GM23338 (cell line): Measurements from ENCODE around the gene LGALS13. TPM values are rescaled to one million over a fixed set of nuclear protein-coding genes. Genes with fewer than 3 reads are reported as not detected.

Experiments used
- ATAC-seq: fragments of 200-7000 bp; cut with Tn5 transposase; 3 replicates; pipeline ENCODE4 v1.9.1; 2020
- DNase-seq: peaks from one replicate; pipeline ENCODE4 v3.0.0-alpha.2; 2015; ENCODE audit warnings: low spot score
- H2AFZ ChIP-seq: fragments of 200-600 bp; sonication (generic); 2 replicates; pipeline ENCODE4 v1.8.0; 2016; ENCODE audit warnings: antibody characterized with exemption, mild to moderate bottlenecking, moderate library complexity
- H3F3A ChIP-seq: fragments of 200-600 bp; sonication (generic); replicated peaks from 2 replicates; pipeline ENCODE4 v1.8.0; 2017; ENCODE audit warnings: antibody characterized with exemption, mixed run types, low read depth
- H3K27ac ChIP-seq: fragments of 200-600 bp; sonication (generic); 2 replicates; pipeline ENCODE4 v1.6.1; 2016; ENCODE audit warnings: low read depth
- H3K27me3 ChIP-seq: fragments of 200-600 bp; sonication (generic); 2 replicates; pipeline ENCODE4 v1.8.0; 2016; ENCODE audit warnings: mild to moderate bottlenecking, mixed run types, moderate library complexity; ENCODE audit not compliant: insufficient read depth
- H3K36me3 ChIP-seq: fragments of 200-600 bp; sonication (generic); 2 replicates; pipeline ENCODE4 v1.8.0; 2016; ENCODE audit warnings: mild to moderate bottlenecking; ENCODE audit not compliant: insufficient read depth
- H3K4me1 ChIP-seq: fragments of 200-600 bp; sonication (generic); 2 replicates; pipeline ENCODE4 v1.8.0; 2016; ENCODE audit warnings: mild to moderate bottlenecking, moderate library complexity; ENCODE audit not compliant: insufficient read depth
- H3K4me2 ChIP-seq: fragments of 200-600 bp; sonication (generic); 2 replicates; pipeline ENCODE4 v1.7.1; 2017; ENCODE audit warnings: mixed run types
- H3K4me3 ChIP-seq: fragments of 200-600 bp; sonication (generic); 2 replicates; pipeline ENCODE4 v1.6.1; 2016; ENCODE audit warnings: mixed run types
- H3K79me2 ChIP-seq: fragments of 200-600 bp; sonication (generic); replicated peaks from 2 replicates; pipeline ENCODE4 v1.8.0; 2017; ENCODE audit warnings: mild to moderate bottlenecking; ENCODE audit not compliant: insufficient read depth
- H3K9me2 ChIP-seq: fragments of 200-600 bp; sonication (generic); 2 replicates; pipeline ENCODE4 v1.8.0; 2017; ENCODE audit not compliant: insufficient read depth
- H4K20me1 ChIP-seq: fragments of 200-600 bp; sonication (generic); replicated peaks from 2 replicates; pipeline ENCODE4 v1.8.0; 2017; ENCODE audit warnings: mild to moderate bottlenecking; ENCODE audit not compliant: insufficient read depth
- H3K27ac Mint-ChIP-seq: 2 replicates; pipeline ENCODE4 v1.8.0; 2020; ENCODE audit warnings: inconsistent platforms, mild to moderate bottlenecking, moderate library complexity, mixed read lengths
- H3K27me3 Mint-ChIP-seq: 3 replicates; pipeline ENCODE4 v1.8.0; 2022; ENCODE audit warnings: low read depth, mild to moderate bottlenecking, moderate library complexity, mixed read lengths, inconsistent platforms; ENCODE audit not compliant: insufficient read depth, poor library complexity
- H3K36me3 Mint-ChIP-seq: 3 replicates; pipeline ENCODE4 v1.8.0; 2021; ENCODE audit warnings: low read depth, mild to moderate bottlenecking, inconsistent platforms, moderate library complexity, mixed read lengths
- H3K4me1 Mint-ChIP-seq: 3 replicates; pipeline ENCODE4 v1.8.0; 2020; ENCODE audit warnings: mild to moderate bottlenecking, inconsistent platforms, mixed read lengths
- H3K4me3 Mint-ChIP-seq: 3 replicates; pipeline ENCODE4 v1.8.0; 2021; ENCODE audit warnings: moderate library complexity, mild to moderate bottlenecking, inconsistent platforms, mixed read lengths
- H3K9me3 Mint-ChIP-seq: 3 replicates; pipeline ENCODE4 v1.8.0; 2020; ENCODE audit warnings: moderate library complexity, mild to moderate bottlenecking, inconsistent platforms, mixed read lengths
- CREB1 ChIP-seq: fragments of 250-450 bp; sonication (Bioruptor Pico); IDR thresholded peaks from 2 replicates; pipeline ENCODE4 v1.5.0; 2020; ENCODE audit warnings: low read depth, mild to moderate bottlenecking, moderate library complexity
- EZH2 ChIP-seq: fragments of 200-600 bp; sonication (generic); IDR thresholded peaks from one replicate; pipeline ENCODE4 v1.8.0; 2017; ENCODE audit warnings: antibody characterized with exemption, mild to moderate bottlenecking, low read depth; ENCODE audit not compliant: unreplicated experiment
- EZH2phosphoT487 ChIP-seq: fragments of 200-600 bp; sonication (generic); IDR thresholded peaks from one replicate; pipeline ENCODE4 v1.8.1; 2018; ENCODE audit warnings: antibody characterized with exemption; ENCODE audit not compliant: unreplicated experiment
- JUNB ChIP-seq: IDR thresholded peaks from one replicate; pipeline ENCODE4 v1.6.1; 2016; ENCODE audit warnings: antibody characterized with exemption; ENCODE audit not compliant: unreplicated experiment
- NANOG ChIP-seq: IDR thresholded peaks from 2 replicates; pipeline ENCODE4 v1.6.1; 2016; ENCODE audit warnings: antibody characterized with exemption, borderline replicate concordance
- POLR2AphosphoS5 ChIP-seq: IDR thresholded peaks from 2 replicates; pipeline ENCODE4 v1.6.1; 2016; ENCODE audit warnings: antibody characterized with exemption, low read depth
- STAT1 ChIP-seq: IDR thresholded peaks from one replicate; pipeline ENCODE4 v1.6.1; 2016; ENCODE audit warnings: antibody characterized with exemption; ENCODE audit not compliant: unreplicated experiment
- ZNF114 ChIP-seq: fragments of 250-450 bp; sonication (Bioruptor Pico); IDR thresholded peaks from 2 replicates; pipeline ENCODE4 v1.5.0; 2020; ENCODE audit warnings: mild to moderate bottlenecking, moderate library complexity
- ZNF331 ChIP-seq: fragments of 250-450 bp; sonication (Bioruptor Pico); IDR thresholded peaks from 2 replicates; pipeline ENCODE4 v1.5.0; 2020; ENCODE audit warnings: low read depth, mild to moderate bottlenecking, moderate library complexity
- polyA plus RNA-seq: library from polyadenylated mRNA; unstranded; fragments of >200 nt; fragmentation: Nextera tagmentation; extraction: Ambion mirVana; gene quantifications from 2 replicates; pipeline ENCODE4 v1.2.1, GENCODE V29; 2016
- total RNA-seq: library from RNA; depleted of rRNA; stranded (reverse); fragments of >200 nt; shearing (Covaris generic); gene quantifications from 2 replicates; pipeline ENCODE4 v1.2.3, GENCODE V29; 2014
- TF ChIP-seq, protein P1 (sequence below): IDR thresholded peaks from one replicate; pipeline ENCODE4 v1.6.1; 2018; ENCODE audit warnings: antibody characterized with exemption; ENCODE audit not compliant: unreplicated experiment
- TF ChIP-seq, protein P2 (sequence below): fragments of 250-450 bp; sonication (Bioruptor Pico); IDR thresholded peaks from 2 replicates; pipeline ENCODE4 v1.5.0; 2020; ENCODE audit warnings: mild to moderate bottlenecking, moderate library complexity

Gene LGALS13
- total and polyA plus RNA-seq, 2 experiments from 2014 or later, result not detected

DNA sequence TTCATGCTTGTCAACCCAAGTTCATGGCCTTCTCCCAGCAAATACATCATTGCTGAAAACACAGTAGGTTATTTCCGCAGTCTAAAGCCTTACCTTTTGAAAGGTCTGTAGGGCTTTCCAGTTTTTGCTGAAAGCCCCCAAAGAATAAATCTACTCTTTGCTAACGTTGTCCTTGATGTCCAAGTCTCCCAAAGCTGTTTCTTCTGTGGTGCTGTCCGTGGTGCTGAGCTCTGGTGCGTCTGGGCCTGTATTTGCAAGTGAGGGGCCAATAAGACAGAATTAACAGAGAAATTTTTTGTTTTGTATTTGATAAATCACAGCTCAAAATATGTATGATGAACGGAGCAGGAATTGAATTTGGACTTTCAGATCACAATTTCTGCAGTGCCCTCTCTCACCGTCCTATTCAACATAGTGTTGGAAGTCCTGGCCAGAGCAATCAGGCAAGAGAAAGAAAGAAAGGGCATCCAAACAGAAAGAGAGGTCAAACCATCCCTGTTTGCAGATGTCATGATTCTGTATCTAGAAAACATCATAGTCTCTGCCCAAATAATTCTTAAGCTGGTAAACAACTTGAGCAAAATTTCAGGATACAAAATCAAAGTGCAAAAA lies 43.6 kb downstream of the LGALS13 start:
- Mint-ChIP-seq H3K27me3 (peaks cover 13% of the 10 kb centered on the region), H3K4me3 (no peak overlapping the region), H3K36me3 (no peaks in the 10 kb centered on the region), H3K27ac (no peak overlapping the region), H3K9me3 (no peaks in the 10 kb centered on the region), H3K4me1 (no peaks in the 10 kb centered on the region)
- ATAC-seq, result no peak
- Histone ChIP-seq H3K9me2 (peaks cover 2% of the 10 kb centered on the region; the same call in 1 of the 2 replicates), H3K27me3 (no peaks in the 10 kb centered on the region), H3K27ac (no peak overlapping the region), H3K36me3 (no peaks in the 10 kb centered on the region), H3K79me2 (no peaks in the 10 kb centered on the region), H3K4me2 (no peak overlapping the region), H4K20me1 (no peaks in the 10 kb centered on the region; the same call in 1 of the 2 replicates), H3F3A (no peaks in the 10 kb centered on the region), H3K4me3 (no peak overlapping the region), H3K4me1 (no peaks in the 10 kb centered on the region), H2AFZ (no peak overlapping the region)
- peak; percentile 61 for DNase-seq
- TF ChIP-seq, protein P1, sequence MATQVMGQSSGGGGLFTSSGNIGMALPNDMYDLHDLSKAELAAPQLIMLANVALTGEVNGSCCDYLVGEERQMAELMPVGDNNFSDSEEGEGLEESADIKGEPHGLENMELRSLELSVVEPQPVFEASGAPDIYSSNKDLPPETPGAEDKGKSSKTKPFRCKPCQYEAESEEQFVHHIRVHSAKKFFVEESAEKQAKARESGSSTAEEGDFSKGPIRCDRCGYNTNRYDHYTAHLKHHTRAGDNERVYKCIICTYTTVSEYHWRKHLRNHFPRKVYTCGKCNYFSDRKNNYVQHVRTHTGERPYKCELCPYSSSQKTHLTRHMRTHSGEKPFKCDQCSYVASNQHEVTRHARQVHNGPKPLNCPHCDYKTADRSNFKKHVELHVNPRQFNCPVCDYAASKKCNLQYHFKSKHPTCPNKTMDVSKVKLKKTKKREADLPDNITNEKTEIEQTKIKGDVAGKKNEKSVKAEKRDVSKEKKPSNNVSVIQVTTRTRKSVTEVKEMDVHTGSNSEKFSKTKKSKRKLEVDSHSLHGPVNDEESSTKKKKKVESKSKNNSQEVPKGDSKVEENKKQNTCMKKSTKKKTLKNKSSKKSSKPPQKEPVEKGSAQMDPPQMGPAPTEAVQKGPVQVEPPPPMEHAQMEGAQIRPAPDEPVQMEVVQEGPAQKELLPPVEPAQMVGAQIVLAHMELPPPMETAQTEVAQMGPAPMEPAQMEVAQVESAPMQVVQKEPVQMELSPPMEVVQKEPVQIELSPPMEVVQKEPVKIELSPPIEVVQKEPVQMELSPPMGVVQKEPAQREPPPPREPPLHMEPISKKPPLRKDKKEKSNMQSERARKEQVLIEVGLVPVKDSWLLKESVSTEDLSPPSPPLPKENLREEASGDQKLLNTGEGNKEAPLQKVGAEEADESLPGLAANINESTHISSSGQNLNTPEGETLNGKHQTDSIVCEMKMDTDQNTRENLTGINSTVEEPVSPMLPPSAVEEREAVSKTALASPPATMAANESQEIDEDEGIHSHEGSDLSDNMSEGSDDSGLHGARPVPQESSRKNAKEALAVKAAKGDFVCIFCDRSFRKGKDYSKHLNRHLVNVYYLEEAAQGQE, result peak; percentile 78
- no peak for TF ChIP-seq CREB1 (CRISPR knock-in tag)

DNA sequence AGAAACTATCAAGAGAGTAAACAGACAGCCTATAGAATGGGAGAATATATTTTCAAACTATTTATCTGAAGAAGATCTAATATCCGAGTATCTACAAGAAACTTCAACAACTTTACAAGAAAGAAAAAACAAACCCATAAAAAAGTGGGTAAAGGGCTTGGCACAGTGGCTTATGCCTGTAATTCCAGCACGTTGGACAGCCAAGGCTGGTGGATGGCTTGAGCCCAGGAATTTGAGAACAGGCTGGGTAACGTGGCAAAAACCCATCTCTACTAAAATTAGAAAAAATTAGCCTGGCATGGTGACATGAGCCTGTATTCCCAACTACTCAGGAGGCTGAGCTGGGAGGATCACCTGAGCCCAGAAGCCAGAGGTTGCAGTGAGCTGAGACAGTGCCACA lies 45.6 kb downstream of the LGALS13 start:
- ATAC-seq (no peak), DNase-seq (no peak)
- no peaks in the 10 kb centered on the region for H3K36me3 Mint-ChIP-seq
- Histone ChIP-seq H3K79me2 (no peaks in the 10 kb centered on the region), H3K27ac (no peak overlapping the region), H3K4me2 (no peak overlapping the region), H3K4me3 (no peak overlapping the region), H2AFZ (no peak overlapping the region), H3F3A (no peaks in the 10 kb centered on the region), H4K20me1 (no peaks in the 10 kb centered on the region; the same call in 1 of the 2 replicates), H3K9me2 (peaks cover 2% of the 10 kb centered on the region; the same call in 1 of the 2 replicates), H3K27me3 (no peaks in the 10 kb centered on the region; the same call in 1 of the 2 replicates), H3K36me3 (no peaks in the 10 kb centered on the region), H3K4me1 (no peaks in the 10 kb centered on the region)
- no peaks in the 10 kb centered on the region for H3K9me3 Mint-ChIP-seq
- no peak overlapping the region for H3K27ac Mint-ChIP-seq
- H3K27me3 Mint-ChIP-seq, result peaks cover 13% of the 10 kb centered on the region
- H3K4me1 Mint-ChIP-seq, result no peaks in the 10 kb centered on the region
- H3K4me3 Mint-ChIP-seq, result no peak overlapping the region
- TF ChIP-seq ZNF331 (no peak), NANOG (no peak), ZNF114 (CRISPR knock-in tag) (no peak), JUNB (no peak), EZH2 (no peak), POLR2AphosphoS5 (no peak), STAT1 (no peak), EZH2phosphoT487 (no peak)
- TF ChIP-seq, protein P2, sequence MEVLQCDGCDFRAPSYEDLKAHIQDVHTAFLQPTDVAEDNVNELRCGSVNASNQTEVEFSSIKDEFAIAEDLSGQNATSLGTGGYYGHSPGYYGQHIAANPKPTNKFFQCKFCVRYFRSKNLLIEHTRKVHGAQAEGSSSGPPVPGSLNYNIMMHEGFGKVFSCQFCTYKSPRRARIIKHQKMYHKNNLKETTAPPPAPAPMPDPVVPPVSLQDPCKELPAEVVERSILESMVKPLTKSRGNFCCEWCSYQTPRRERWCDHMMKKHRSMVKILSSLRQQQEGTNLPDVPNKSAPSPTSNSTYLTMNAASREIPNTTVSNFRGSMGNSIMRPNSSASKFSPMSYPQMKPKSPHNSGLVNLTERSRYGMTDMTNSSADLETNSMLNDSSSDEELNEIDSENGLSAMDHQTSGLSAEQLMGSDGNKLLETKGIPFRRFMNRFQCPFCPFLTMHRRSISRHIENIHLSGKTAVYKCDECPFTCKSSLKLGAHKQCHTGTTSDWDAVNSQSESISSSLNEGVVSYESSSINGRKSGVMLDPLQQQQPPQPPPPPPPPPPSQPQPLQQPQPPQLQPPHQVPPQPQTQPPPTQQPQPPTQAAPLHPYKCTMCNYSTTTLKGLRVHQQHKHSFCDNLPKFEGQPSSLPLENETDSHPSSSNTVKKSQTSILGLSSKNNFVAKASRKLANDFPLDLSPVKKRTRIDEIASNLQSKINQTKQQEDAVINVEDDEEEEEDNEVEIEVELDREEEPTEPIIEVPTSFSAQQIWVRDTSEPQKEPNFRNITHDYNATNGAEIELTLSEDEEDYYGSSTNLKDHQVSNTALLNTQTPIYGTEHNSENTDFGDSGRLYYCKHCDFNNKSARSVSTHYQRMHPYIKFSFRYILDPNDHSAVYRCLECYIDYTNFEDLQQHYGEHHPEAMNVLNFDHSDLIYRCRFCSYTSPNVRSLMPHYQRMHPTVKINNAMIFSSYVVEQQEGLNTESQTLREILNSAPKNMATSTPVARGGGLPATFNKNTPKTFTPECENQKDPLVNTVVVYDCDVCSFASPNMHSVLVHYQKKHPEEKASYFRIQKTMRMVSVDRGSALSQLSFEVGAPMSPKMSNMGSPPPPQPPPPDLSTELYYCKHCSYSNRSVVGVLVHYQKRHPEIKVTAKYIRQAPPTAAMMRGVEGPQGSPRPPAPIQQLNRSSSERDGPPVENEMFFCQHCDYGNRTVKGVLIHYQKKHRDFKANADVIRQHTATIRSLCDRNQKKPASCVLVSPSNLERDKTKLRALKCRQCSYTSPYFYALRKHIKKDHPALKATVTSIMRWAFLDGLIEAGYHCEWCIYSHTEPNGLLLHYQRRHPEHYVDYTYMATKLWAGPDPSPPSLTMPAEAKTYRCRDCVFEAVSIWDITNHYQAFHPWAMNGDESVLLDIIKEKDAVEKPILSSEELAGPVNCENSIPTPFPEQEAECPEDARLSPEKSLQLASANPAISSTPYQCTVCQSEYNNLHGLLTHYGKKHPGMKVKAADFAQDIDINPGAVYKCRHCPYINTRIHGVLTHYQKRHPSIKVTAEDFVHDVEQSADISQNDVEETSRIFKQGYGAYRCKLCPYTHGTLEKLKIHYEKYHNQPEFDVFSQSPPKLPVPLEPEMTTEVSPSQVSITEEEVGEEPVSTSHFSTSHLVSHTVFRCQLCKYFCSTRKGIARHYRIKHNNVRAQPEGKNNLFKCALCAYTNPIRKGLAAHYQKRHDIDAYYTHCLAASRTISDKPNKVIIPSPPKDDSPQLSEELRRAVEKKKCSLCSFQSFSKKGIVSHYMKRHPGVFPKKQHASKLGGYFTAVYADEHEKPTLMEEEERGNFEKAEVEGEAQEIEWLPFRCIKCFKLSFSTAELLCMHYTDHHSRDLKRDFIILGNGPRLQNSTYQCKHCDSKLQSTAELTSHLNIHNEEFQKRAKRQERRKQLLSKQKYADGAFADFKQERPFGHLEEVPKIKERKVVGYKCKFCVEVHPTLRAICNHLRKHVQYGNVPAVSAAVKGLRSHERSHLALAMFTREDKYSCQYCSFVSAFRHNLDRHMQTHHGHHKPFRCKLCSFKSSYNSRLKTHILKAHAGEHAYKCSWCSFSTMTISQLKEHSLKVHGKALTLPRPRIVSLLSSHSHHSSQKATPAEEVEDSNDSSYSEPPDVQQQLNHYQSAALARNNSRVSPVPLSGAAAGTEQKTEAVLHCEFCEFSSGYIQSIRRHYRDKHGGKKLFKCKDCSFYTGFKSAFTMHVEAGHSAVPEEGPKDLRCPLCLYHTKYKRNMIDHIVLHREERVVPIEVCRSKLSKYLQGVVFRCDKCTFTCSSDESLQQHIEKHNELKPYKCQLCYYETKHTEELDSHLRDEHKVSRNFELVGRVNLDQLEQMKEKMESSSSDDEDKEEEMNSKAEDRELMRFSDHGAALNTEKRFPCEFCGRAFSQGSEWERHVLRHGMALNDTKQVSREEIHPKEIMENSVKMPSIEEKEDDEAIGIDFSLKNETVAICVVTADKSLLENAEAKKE (CRISPR knock-in tag), result no peak
